SK-N-SH treated with all-trans-retinoic acid at 6 μM for 48 hours (cell line): ENCODE measurements around the gene SLC37A4.
A peak's percentile ranks its signal among the peaks of the same experiment; 100 is the strongest.

Source experiments
- ATAC-seq: fragments of 200-7000 bp; cut with Tn5 transposase; 3 replicates; pipeline ENCODE4 v1.9.1; 2020; ENCODE audit warnings: mild to moderate bottlenecking, moderate library complexity
- ARNTL ChIP-seq: fragments of 450-650 bp; formaldehyde crosslinking; IDR thresholded peaks from 2 replicates; pipeline ENCODE4 v1.5.0; 2020; ENCODE audit warnings: low read depth, mild to moderate bottlenecking, moderate library complexity, borderline replicate concordance
- BACH2 ChIP-seq: fragments of 250-450 bp; sonication (Bioruptor Pico); IDR thresholded peaks from 2 replicates; pipeline ENCODE4 v1.9.0; 2021; ENCODE audit warnings: mild to moderate bottlenecking, borderline replicate concordance
- CSDC2 ChIP-seq: fragments of 250-450 bp; sonication (Bioruptor Pico); IDR thresholded peaks from 2 replicates; pipeline ENCODE4 v1.5.0; 2020; ENCODE audit warnings: mild to moderate bottlenecking, moderate library complexity
- ESRRG ChIP-seq: fragments of 250-450 bp; sonication (Bioruptor Pico); IDR thresholded peaks from 2 replicates; pipeline ENCODE4 v1.6.1; 2021; ENCODE audit warnings: mild to moderate bottlenecking
- GLIS3 ChIP-seq: fragments of 250-450 bp; sonication (Bioruptor Pico); IDR thresholded peaks from 2 replicates; pipeline ENCODE4 v1.5.0; 2020; ENCODE audit warnings: mild to moderate bottlenecking, moderate library complexity
- ISL1 ChIP-seq: fragments of 250-450 bp; sonication (Bioruptor Pico); IDR thresholded peaks from 2 replicates; pipeline ENCODE4 v2.1.2; 2022; ENCODE audit warnings: mild to moderate bottlenecking, moderate library complexity
- OSR1 ChIP-seq: fragments of 250-450 bp; sonication (Bioruptor Pico); IDR thresholded peaks from 2 replicates; pipeline ENCODE4 v1.8.0; 2022; ENCODE audit warnings: moderate library complexity, mild to moderate bottlenecking, inconsistent platforms
- PPARA ChIP-seq: fragments of 250-450 bp; sonication (Bioruptor Pico); IDR thresholded peaks from 2 replicates; pipeline ENCODE4 v1.5.0; 2020; ENCODE audit warnings: mild to moderate bottlenecking, borderline replicate concordance
- RARB ChIP-seq: fragments of 250-450 bp; sonication (Bioruptor Pico); IDR thresholded peaks from 2 replicates; pipeline ENCODE4 v1.8.0; 2021; ENCODE audit warnings: mild to moderate bottlenecking, moderate library complexity
- SNAI2 ChIP-seq: fragments of 250-450 bp; sonication (Bioruptor Pico); IDR thresholded peaks from 2 replicates; pipeline ENCODE4 v1.5.0; 2020; ENCODE audit warnings: mild to moderate bottlenecking, moderate library complexity
- TCF4 ChIP-seq: fragments of 250-450 bp; sonication (Bioruptor Pico); IDR thresholded peaks from 2 replicates; pipeline ENCODE4 v1.8.0; 2021; ENCODE audit warnings: mild to moderate bottlenecking, moderate library complexity, borderline replicate concordance
- TOX ChIP-seq: fragments of 250-450 bp; sonication (Bioruptor Pico); IDR thresholded peaks from 2 replicates; pipeline ENCODE4 v1.8.0; 2021; ENCODE audit warnings: mild to moderate bottlenecking, moderate library complexity, borderline replicate concordance
- ZC3H10 ChIP-seq: fragments of 250-450 bp; sonication (Bioruptor Pico); IDR thresholded peaks from 2 replicates; pipeline ENCODE4 v1.5.1; 2021; ENCODE audit warnings: mild to moderate bottlenecking, moderate library complexity
- ZFP3 ChIP-seq: fragments of 250-450 bp; sonication (Bioruptor Pico); IDR thresholded peaks from 2 replicates; pipeline ENCODE4 v1.5.0; 2020; ENCODE audit warnings: mild to moderate bottlenecking, moderate library complexity
- ZFP30 ChIP-seq: fragments of 450-650 bp; formaldehyde crosslinking; IDR thresholded peaks from 2 replicates; pipeline ENCODE4 v1.5.0; 2022; ENCODE audit warnings: mild to moderate bottlenecking, moderate library complexity
- ZNF565 ChIP-seq: fragments of 450-650 bp; formaldehyde crosslinking; conservative IDR thresholded peaks from 2 replicates; pipeline ENCODE4 v1.5.0; 2020; ENCODE audit warnings: low read depth, mild to moderate bottlenecking, moderate library complexity
- ZNF70 ChIP-seq: fragments of 450-650 bp; formaldehyde crosslinking; IDR thresholded peaks from 2 replicates; pipeline ENCODE4 v1.5.0; 2020; ENCODE audit warnings: mild to moderate bottlenecking, moderate library complexity
- ZNF8 ChIP-seq: fragments of 450-650 bp; formaldehyde crosslinking; IDR thresholded peaks from 2 replicates; pipeline ENCODE4 v1.5.0; 2020; ENCODE audit warnings: mild to moderate bottlenecking, moderate library complexity
- TF ChIP-seq, protein P1 (sequence below): fragments of 250-450 bp; sonication (Bioruptor Pico); IDR thresholded peaks from 2 replicates; pipeline ENCODE4 v1.5.1; 2021; ENCODE audit warnings: mild to moderate bottlenecking, moderate library complexity
- TF ChIP-seq, protein P2 (sequence below): fragments of 250-450 bp; sonication (Bioruptor Pico); IDR thresholded peaks from 2 replicates; pipeline ENCODE4 v1.5.1; 2020; ENCODE audit warnings: low read depth, mild to moderate bottlenecking, moderate library complexity
- TF ChIP-seq, protein P3 (sequence below): fragments of 250-450 bp; sonication (Bioruptor Pico); IDR thresholded peaks from 2 replicates; pipeline ENCODE4 v1.8.0; 2021; ENCODE audit warnings: low read depth, mild to moderate bottlenecking, moderate library complexity, borderline replicate concordance

The SLC37A4 gene

DNA sequence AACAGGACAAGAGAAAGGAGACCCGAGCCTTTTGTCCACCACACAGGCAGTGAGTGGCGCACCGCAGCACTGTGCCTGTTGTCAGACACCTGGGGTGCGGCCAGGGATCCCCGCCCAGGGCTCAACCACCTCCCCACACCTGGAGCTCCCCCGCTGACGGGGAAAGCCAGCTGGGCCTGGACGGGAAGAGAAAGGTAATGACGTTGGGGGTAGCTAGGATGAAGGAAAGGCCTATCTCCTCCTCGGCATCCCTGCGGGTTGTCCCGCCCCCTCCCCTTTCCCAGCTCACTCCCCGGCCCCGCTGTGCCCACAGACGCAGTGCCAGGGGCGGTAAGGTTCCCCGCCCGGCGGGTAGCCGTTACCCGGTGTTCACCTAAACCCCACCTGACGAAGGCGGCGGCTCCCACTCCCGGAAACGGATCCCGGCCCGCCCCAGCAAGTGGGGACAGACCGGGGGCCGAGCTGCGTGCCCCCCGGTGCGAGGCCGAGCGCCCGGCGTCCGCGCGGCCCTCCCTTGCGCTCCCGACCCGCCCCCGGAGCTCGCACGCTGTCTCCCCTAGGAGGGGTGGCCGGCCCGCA, 25.8 kb upstream of the SLC37A4 start:
- ATAC-seq = peak; percentile 52
- no peak for TF ChIP-seq BACH2 (CRISPR knock-in tag)
- TF ChIP-seq, protein P1, sequence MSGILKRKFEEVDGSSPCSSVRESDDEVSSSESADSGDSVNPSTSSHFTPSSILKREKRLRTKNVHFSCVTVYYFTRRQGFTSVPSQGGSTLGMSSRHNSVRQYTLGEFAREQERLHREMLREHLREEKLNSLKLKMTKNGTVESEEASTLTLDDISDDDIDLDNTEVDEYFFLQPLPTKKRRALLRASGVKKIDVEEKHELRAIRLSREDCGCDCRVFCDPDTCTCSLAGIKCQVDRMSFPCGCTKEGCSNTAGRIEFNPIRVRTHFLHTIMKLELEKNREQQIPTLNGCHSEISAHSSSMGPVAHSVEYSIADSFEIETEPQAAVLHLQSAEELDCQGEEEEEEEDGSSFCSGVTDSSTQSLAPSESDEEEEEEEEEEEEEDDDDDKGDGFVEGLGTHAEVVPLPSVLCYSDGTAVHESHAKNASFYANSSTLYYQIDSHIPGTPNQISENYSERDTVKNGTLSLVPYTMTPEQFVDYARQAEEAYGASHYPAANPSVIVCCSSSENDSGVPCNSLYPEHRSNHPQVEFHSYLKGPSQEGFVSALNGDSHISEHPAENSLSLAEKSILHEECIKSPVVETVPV (CRISPR knock-in tag) = no peak
- no peak for TF ChIP-seq ZNF70 (CRISPR knock-in tag)
- TF ChIP-seq ESRRG = no peak
- TF ChIP-seq, protein P2, sequence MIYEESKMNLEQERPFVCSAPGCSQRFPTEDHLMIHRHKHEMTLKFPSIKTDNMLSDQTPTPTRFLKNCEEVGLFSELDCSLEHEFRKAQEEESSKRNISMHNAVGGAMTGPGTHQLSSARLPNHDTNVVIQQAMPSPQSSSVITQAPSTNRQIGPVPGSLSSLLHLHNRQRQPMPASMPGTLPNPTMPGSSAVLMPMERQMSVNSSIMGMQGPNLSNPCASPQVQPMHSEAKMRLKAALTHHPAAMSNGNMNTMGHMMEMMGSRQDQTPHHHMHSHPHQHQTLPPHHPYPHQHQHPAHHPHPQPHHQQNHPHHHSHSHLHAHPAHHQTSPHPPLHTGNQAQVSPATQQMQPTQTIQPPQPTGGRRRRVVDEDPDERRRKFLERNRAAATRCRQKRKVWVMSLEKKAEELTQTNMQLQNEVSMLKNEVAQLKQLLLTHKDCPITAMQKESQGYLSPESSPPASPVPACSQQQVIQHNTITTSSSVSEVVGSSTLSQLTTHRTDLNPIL (CRISPR knock-in tag) = no peak
- TF ChIP-seq TCF4 (CRISPR knock-in tag) = no peak
- TF ChIP-seq ZFP3 = no peak
- TF ChIP-seq SNAI2 = no peak
- TF ChIP-seq RARB (CRISPR knock-in tag) = no peak
- TF ChIP-seq ISL1 (CRISPR knock-in tag) = no peak
- no peak for TF ChIP-seq OSR1 (CRISPR knock-in tag)
- no peak for TF ChIP-seq ARNTL (CRISPR knock-in tag)
- no peak for TF ChIP-seq ZNF565 (CRISPR knock-in tag)

DNA sequence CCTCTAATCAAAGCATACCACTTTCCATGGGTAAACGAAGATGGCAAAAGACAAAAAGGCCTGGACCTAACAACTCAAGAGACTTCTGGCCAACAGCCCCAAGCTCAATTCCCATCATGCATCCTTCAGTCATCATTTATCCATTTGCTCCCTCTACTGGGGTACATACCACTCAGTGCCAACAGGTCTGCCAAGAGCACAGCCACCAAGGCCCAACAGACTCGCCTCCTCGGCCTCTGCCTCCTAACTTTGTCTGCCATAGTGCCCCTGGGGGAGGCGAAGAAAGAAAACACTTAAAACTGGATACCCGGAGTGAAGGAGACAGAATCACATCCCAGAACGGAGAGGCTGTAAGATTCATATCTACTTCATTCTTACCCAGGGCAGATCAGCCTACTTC, 25.2 kb upstream of the SLC37A4 start:
- TF ChIP-seq SNAI2 (no peak), ZNF565 (CRISPR knock-in tag) (no peak), TOX (CRISPR knock-in tag) (no peak), ZC3H10 (CRISPR knock-in tag) (no peak), RARB (CRISPR knock-in tag) (no peak), PPARA (no peak), GLIS3 (CRISPR knock-in tag) (no peak), TCF4 (CRISPR knock-in tag) (no peak), ISL1 (CRISPR knock-in tag) (no peak), CSDC2 (CRISPR knock-in tag) (no peak), ZNF8 (no peak), OSR1 (CRISPR knock-in tag) (no peak), BACH2 (CRISPR knock-in tag) (no peak), ZFP30 (CRISPR knock-in tag) (no peak), ARNTL (CRISPR knock-in tag) (no peak), ZNF70 (CRISPR knock-in tag) (no peak)
- TF ChIP-seq, protein P2 (CRISPR knock-in tag) = no peak
- TF ChIP-seq, protein P3, sequence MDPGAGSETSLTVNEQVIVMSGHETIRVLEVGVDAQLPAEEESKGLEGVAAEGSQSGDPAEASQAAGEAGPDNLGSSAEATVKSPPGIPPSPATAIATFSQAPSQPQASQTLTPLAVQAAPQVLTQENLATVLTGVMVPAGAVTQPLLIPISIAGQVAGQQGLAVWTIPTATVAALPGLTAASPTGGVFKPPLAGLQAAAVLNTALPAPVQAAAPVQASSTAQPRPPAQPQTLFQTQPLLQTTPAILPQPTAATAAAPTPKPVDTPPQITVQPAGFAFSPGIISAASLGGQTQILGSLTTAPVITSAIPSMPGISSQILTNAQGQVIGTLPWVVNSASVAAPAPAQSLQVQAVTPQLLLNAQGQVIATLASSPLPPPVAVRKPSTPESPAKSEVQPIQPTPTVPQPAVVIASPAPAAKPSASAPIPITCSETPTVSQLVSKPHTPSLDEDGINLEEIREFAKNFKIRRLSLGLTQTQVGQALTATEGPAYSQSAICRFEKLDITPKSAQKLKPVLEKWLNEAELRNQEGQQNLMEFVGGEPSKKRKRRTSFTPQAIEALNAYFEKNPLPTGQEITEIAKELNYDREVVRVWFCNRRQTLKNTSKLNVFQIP = no peak

DNA sequence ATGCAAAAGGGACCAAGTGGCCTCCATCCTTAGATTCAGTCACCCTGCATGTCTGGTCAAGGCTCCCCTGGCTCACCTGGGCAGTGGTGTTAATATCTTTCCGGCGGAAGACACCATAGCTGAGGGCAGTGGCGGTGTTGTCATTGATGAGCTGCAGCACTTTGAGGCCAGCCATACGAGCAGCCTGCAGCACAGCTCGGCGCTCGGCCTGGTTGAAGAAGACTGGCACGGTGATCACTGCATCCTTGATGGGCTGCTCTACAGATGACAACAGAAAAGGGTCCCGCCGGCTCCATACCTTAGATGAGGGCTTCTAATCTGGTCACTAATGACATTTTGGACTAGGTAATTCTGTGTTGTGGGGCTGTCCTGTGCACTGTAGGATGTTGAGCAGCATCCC, 23.7 kb upstream of the SLC37A4 start:
- TF ChIP-seq OSR1 (CRISPR knock-in tag) (no peak), TOX (CRISPR knock-in tag) (no peak), ZFP30 (CRISPR knock-in tag) (no peak), PPARA (no peak), GLIS3 (CRISPR knock-in tag) (no peak), TCF4 (CRISPR knock-in tag) (no peak), SNAI2 (no peak), ZNF565 (CRISPR knock-in tag) (no peak)
- TF ChIP-seq, protein P3 = no peak
- TF ChIP-seq, protein P2 (CRISPR knock-in tag) = no peak
- ATAC-seq = no peak

More for the DNA sequence above, 25.2 kb upstream of the SLC37A4 start:
- ATAC-seq = peak; percentile 31
